OCI-LY7 (cell line): Measurements from ENCODE around the gene WASF2. TPM values are rescaled to one million over a fixed set of nuclear protein-coding genes. Genes with fewer than 3 reads are reported as not detected.

ENCODE experiments used
- BruUV-seq: library from RNA; stranded (reverse); fragments of 400-500 nt; replicated peaks from 2 replicates; lab custom pipeline; 2021; lab: Mats Ljungman, UMichigan
- CTCF ChIA-PET: fragments of 300-600 bp; sonication (Branson Sonifier 250); formaldehyde crosslinking; loops from one replicate; lab custom pipeline; 2022; ENCODE audit warnings: antibody characterized with exemption; ENCODE audit not compliant: unreplicated experiment; lab: Charles Lee
- POLR2A ChIA-PET: fragments of 300-600 bp; sonication (Branson Sonifier 250); formaldehyde crosslinking; loops from one replicate; lab custom pipeline; 2022; ENCODE audit warnings: antibody characterized with exemption; lab: Charles Lee
- DNase-seq: peaks from one replicate; pipeline ENCODE4 v3.0.0-alpha.2; 2015; ENCODE audit warnings: low spot score
- H2AFZ ChIP-seq: fragments of 200-600 bp; sonication (generic), shearing (Covaris generic); 2 replicates; pipeline ENCODE4 v1.6.1; 2014; ENCODE audit warnings: mild to moderate bottlenecking, antibody characterized with exemption, low read length, moderate library complexity
- H3K27ac ChIP-seq: fragments of 200-600 bp; sonication (generic); 2 replicates; pipeline ENCODE4 v1.5.1; 2014; ENCODE audit warnings: mixed run types, low read depth, mild to moderate bottlenecking, moderate library complexity, low read length, inconsistent platforms; ENCODE audit not compliant: poor library complexity, severe bottlenecking
- H3K36me3 ChIP-seq: fragments of 200-600 bp; sonication (generic); 2 replicates; pipeline ENCODE4 v1.6.1; 2014; ENCODE audit warnings: mild to moderate bottlenecking, antibody characterized with exemption, low read length, moderate library complexity, mixed read lengths; ENCODE audit not compliant: insufficient read depth
- H3K4me1 ChIP-seq: fragments of 200-600 bp; sonication (generic); 2 replicates; pipeline ENCODE4 v1.5.1; 2014; ENCODE audit warnings: mild to moderate bottlenecking, low read length; ENCODE audit not compliant: insufficient read depth, poor library complexity, severe bottlenecking
- H3K4me2 ChIP-seq: fragments of 200-600 bp; sonication (generic); 2 replicates; pipeline ENCODE4 v1.6.1; 2014; ENCODE audit warnings: mild to moderate bottlenecking, low read length
- H3K4me3 ChIP-seq: fragments of 200-600 bp; sonication (generic); 2 replicates; pipeline ENCODE4 v1.5.1; 2014; ENCODE audit warnings: mild to moderate bottlenecking, low read depth, low read length; ENCODE audit not compliant: poor library complexity, severe bottlenecking
- H3K79me2 ChIP-seq: fragments of 200-600 bp; sonication (generic); 2 replicates; pipeline ENCODE4 v1.6.1; 2016; ENCODE audit warnings: low read depth, mild to moderate bottlenecking, low read length, moderate library complexity, mixed read lengths; ENCODE audit not compliant: insufficient read depth
- H3K9me2 ChIP-seq: fragments of 200-600 bp; sonication (generic); 2 replicates; pipeline ENCODE4 v1.6.1; 2016; ENCODE audit warnings: mild to moderate bottlenecking, low read length, mixed read lengths; ENCODE audit not compliant: insufficient read depth
- H3K9me3 ChIP-seq: fragments of 200-600 bp; sonication (generic); 2 replicates; pipeline ENCODE4 v1.6.1; 2014; ENCODE audit warnings: mild to moderate bottlenecking, mixed run types, low read length, mixed read lengths
- H4K20me1 ChIP-seq: fragments of 200-600 bp; sonication (generic); 2 replicates; pipeline ENCODE4 v1.6.1; 2014; ENCODE audit warnings: mild to moderate bottlenecking, antibody characterized with exemption, low read length, moderate library complexity, mixed read lengths; ENCODE audit not compliant: insufficient read depth
- CTCF ChIP-seq: fragments of 200-600 bp; sonication (generic); conservative IDR thresholded peaks from 2 replicates; pipeline ENCODE4 v1.5.1; 2014; ENCODE audit warnings: mild to moderate bottlenecking, antibody characterized with exemption, low read length, moderate library complexity, mixed read lengths
- EZH2phosphoT487 ChIP-seq: fragments of 200-600 bp; sonication (generic); IDR thresholded peaks from 2 replicates; pipeline ENCODE4 v1.6.1; 2018; ENCODE audit warnings: low read depth, borderline replicate concordance, mild to moderate bottlenecking, mixed run types, antibody characterized with exemption, low read length, moderate library complexity, mixed read lengths
- intact Hi-C: fragments of 100-400 bp; cut with micrococcal nuclease; formaldehyde crosslinking; loops from one replicate; pipeline ENCODE4 v1.10.0; 2022; ENCODE audit not compliant: unreplicated experiment
- total RNA-seq, 2 experiments: library from RNA; depleted of rRNA in 1 of 2; stranded (reverse); fragments of >200 nt in 1 of 2; shearing (Covaris generic) in 1 of 2; gene quantifications; 2 replicates each; pipeline ENCODE4 v1.2.3, GENCODE V29; 2014 to 2022

WASF2 gene
- total RNA-seq, 2 experiments from 2014 or later = 26.9 to 106 TPM

DNA sequence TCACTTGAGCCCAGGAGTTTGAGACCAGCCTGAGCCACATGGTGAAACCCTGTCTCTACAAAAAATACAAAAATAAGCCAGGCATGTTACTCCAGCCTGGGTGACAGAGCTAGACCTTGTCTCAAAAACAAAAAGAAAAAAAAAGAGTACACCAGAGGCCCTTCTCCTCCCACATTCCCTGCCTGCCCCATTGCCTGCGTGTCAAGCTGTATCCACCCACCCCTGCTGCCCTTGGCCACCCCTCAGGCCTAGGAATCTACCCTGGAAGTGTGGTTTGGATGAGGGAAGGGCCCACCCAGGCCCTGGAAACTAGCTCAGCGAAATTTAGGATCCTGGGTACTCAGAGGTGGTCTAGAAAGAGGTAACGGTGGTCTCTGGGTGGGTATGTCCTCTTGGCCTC lies 25.7 kb upstream of the WASF2 start:
- no peak overlapping the region for H2AFZ ChIP-seq
- H3K4me3 ChIP-seq = no peak overlapping the region
- H3K9me3 ChIP-seq = no peaks in the 10 kb centered on the region
- H3K4me2 ChIP-seq = no peak overlapping the region
- DNase-seq = no peak
- intact Hi-C loops = no loop called here
- no peak for TF ChIP-seq CTCF
- TF ChIP-seq EZH2phosphoT487 = no peak
- no TSS peak for BruUV-seq
- H3K79me2 ChIP-seq = no peaks in the 10 kb centered on the region
- no peaks in the 10 kb centered on the region for H3K36me3 ChIP-seq
- no peaks in the 10 kb centered on the region for H4K20me1 ChIP-seq
- no peak overlapping the region for H3K27ac ChIP-seq
- ChIA-PET POLR2A (interaction anchor here (0.8 kb wide), 1 partner anchor 18 kb away, joined by 5 read pairs; no protein-coding TSS in a partner anchor), CTCF (interaction anchor here (1.3 kb wide), 1 partner anchor 10 kb away, joined by 3 read pairs; no protein-coding TSS in a partner anchor)
- H3K4me1 ChIP-seq = no peaks in the 10 kb centered on the region
- no peaks in the 10 kb centered on the region for H3K9me2 ChIP-seq

DNA sequence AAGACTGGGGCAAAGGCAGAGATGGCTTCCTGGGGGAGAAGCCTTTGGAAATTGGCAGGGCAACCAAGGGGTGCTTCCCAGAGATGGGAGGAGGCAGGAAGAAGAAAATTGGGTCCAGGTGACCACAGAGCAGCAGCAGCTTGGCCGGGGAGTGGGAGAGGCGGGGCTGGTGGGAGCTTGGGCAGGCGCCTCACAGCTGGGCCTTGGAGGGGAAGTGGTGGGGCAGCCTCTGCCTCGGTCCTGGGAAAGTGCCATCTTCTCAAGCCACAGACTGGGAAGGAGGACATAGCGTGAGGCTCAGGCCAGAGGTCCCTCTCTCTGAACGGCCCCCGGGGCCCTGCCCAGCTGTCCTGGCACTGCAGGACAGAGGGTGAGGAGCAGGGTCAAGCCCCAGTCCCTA lies 24.0 kb upstream of the WASF2 start:
- no peaks in the 10 kb centered on the region for H4K20me1 ChIP-seq
- H3K36me3 ChIP-seq = no peaks in the 10 kb centered on the region
- TF ChIP-seq EZH2phosphoT487 (no peak), CTCF (no peak)
- no peaks in the 10 kb centered on the region for H3K4me1 ChIP-seq
- no peak overlapping the region for H3K27ac ChIP-seq
- no peak overlapping the region for H2AFZ ChIP-seq
- intact Hi-C loops = no loop called here
- H3K4me2 ChIP-seq = no peak overlapping the region
- no peaks in the 10 kb centered on the region for H3K79me2 ChIP-seq
- no peak overlapping the region for H3K4me3 ChIP-seq
- no TSS peak for BruUV-seq
- ChIA-PET POLR2A (no interaction called here), CTCF (no interaction called here)
- no peak for DNase-seq
- no peaks in the 10 kb centered on the region for H3K9me3 ChIP-seq
- no peaks in the 10 kb centered on the region for H3K9me2 ChIP-seq

DNA sequence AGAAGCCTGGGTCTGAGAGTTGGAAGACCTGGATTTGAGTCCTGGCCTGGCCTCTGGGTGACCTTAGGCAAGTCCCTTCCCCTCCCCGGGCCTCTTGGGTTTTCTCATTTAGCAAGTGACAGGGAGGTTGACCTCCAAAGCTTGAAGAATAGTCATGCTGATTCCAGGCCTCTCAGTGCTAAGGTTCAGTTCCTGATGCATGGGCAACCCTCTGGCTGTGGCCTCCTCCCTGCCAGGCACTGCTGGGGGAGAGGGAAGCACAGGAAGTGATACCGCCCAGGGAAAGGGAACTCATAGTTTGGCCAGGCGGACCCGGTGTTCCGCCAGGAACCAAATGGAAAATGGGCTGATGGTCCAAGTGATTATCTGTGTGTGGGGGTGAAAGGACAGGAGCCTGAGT lies 23.6 kb upstream of the WASF2 start:
- Histone ChIP-seq H3K27ac (no peak overlapping the region), H3K9me3 (no peaks in the 10 kb centered on the region), H3K4me3 (no peak overlapping the region), H4K20me1 (no peaks in the 10 kb centered on the region), H3K36me3 (no peaks in the 10 kb centered on the region), H3K4me2 (no peak overlapping the region), H3K9me2 (no peaks in the 10 kb centered on the region), H3K79me2 (no peaks in the 10 kb centered on the region), H3K4me1 (no peaks in the 10 kb centered on the region), H2AFZ (no peak overlapping the region)
- POLR2A ChIA-PET = interaction anchor here (0.7 kb wide), 1 partner anchor 10 kb away, joined by 4 read pairs; no protein-coding TSS in a partner anchor
- no TSS peak for BruUV-seq
- CTCF ChIA-PET = no interaction called here
- no peak for DNase-seq
- no peak for TF ChIP-seq CTCF
- no peak for TF ChIP-seq EZH2phosphoT487
- intact Hi-C loops = no loop called here
